Trophoblast cell (in vitro differentiated cells and primary cell): ENCODE data around the gene GOSR1.

Source experiments
- DNase-seq, 2 donors: peaks; one replicate each; pipeline ENCODE4 v3.0.0-alpha.2; 2016
- H2AFZ ChIP-seq: 2 replicates; pipeline ENCODE4 v1.6.1; 2013; ENCODE audit warnings: low read length, moderate library complexity, mild to moderate bottlenecking; ENCODE audit not compliant: insufficient read depth, poor library complexity
- H2AK5ac ChIP-seq: 2 replicates; pipeline ENCODE4 v1.6.1; 2013; ENCODE audit warnings: mild to moderate bottlenecking, low read length
- H2BK120ac ChIP-seq: 2 replicates; pipeline ENCODE4 v1.6.1; 2013; ENCODE audit warnings: low read length, mild to moderate bottlenecking, moderate library complexity; ENCODE audit not compliant: insufficient read depth, poor library complexity
- H2BK12ac ChIP-seq: 2 replicates; pipeline ENCODE4 v1.6.1; 2013; ENCODE audit warnings: mild to moderate bottlenecking, low read length, moderate library complexity
- H2BK5ac ChIP-seq: 2 replicates; pipeline ENCODE4 v1.6.1; 2013; ENCODE audit warnings: low read length, low read depth, moderate library complexity, mild to moderate bottlenecking; ENCODE audit not compliant: poor library complexity
- H3K14ac ChIP-seq: 2 replicates; pipeline ENCODE4 v1.6.1; 2013; ENCODE audit warnings: mild to moderate bottlenecking, low read length
- H3K18ac ChIP-seq: 2 replicates; pipeline ENCODE4 v1.6.1; 2013; ENCODE audit warnings: mild to moderate bottlenecking, low read length
- H3K23ac ChIP-seq: 2 replicates; pipeline ENCODE4 v1.6.1; 2013; ENCODE audit warnings: low read length
- H3K27ac ChIP-seq: 2 replicates; pipeline ENCODE4 v1.5.1; 2013; ENCODE audit warnings: low read depth, mild to moderate bottlenecking, inconsistent platforms, low read length, moderate library complexity
- H3K27me3 ChIP-seq: 2 replicates; pipeline ENCODE4 v1.6.1; 2013; ENCODE audit warnings: inconsistent platforms, mild to moderate bottlenecking, low read length, moderate library complexity; ENCODE audit not compliant: insufficient read depth
- H3K36me3 ChIP-seq, 2 experiments: 1 replicate in 1 of 2; 2 replicates in 1 of 2; pipeline ENCODE4 v1.6.1; 2013; ENCODE audit warnings: low read length in 2 of 2, mild to moderate bottlenecking in 2 of 2, moderate library complexity in 1 of 2; ENCODE audit not compliant: insufficient read depth in 2 of 2, control insufficient read depth in 1 of 2
- H3K4ac ChIP-seq: 2 replicates; pipeline ENCODE4 v1.6.1; 2013; ENCODE audit warnings: low read depth, mild to moderate bottlenecking, low read length, moderate library complexity
- H3K4me1 ChIP-seq, 2 experiments: 1 replicate in 1 of 2; 2 replicates in 1 of 2; pipeline ENCODE4 v1.6.1; 2013; ENCODE audit warnings: low read length in 2 of 2, mild to moderate bottlenecking in 2 of 2, moderate library complexity in 1 of 2; ENCODE audit not compliant: insufficient read depth in 2 of 2, control insufficient read depth in 1 of 2
- H3K4me2 ChIP-seq: 2 replicates; pipeline ENCODE4 v1.6.1; 2013; ENCODE audit warnings: inconsistent platforms, mild to moderate bottlenecking, low read length, moderate library complexity
- H3K4me3 ChIP-seq: 2 replicates; pipeline ENCODE4 v1.5.1; 2013; ENCODE audit warnings: mild to moderate bottlenecking, low read depth, low read length, inconsistent platforms
- H3K79me1 ChIP-seq: one replicate; pipeline ENCODE4 v1.6.1; 2013; ENCODE audit warnings: low read length
- H3K79me2 ChIP-seq: 2 replicates; pipeline ENCODE4 v1.6.1; 2013; ENCODE audit warnings: low read length, mild to moderate bottlenecking; ENCODE audit not compliant: control insufficient read depth, insufficient read depth, poor library complexity
- H3K9ac ChIP-seq: 2 replicates; pipeline ENCODE4 v1.6.1; 2013; ENCODE audit warnings: mild to moderate bottlenecking, low read length
- H3K9me3 ChIP-seq: 2 replicates; pipeline ENCODE4 v1.6.1; 2013; ENCODE audit warnings: low read depth, mild to moderate bottlenecking, control low read depth, inconsistent platforms, low read length; ENCODE audit not compliant: insufficient read depth
- H4K12ac ChIP-seq: 2 replicates; pipeline ENCODE4 v1.6.1; 2013; ENCODE audit warnings: low read depth, mild to moderate bottlenecking, low read length, moderate library complexity
- H4K8ac ChIP-seq: 2 replicates; pipeline ENCODE4 v1.6.1; 2013; ENCODE audit warnings: low read depth, mild to moderate bottlenecking, low read length, moderate library complexity
- H4K91ac ChIP-seq: one replicate; pipeline ENCODE4 v1.6.1; 2013; ENCODE audit warnings: low read depth, mild to moderate bottlenecking, low read length, moderate library complexity
- WGBS: extraction: QIAGEN DNeasy Blood & Tissue Kit; methylation state at CpG from one replicate; pipeline ENCODE4 v1.1.7; 2013; ENCODE audit warnings: missing lambda C conversion rate; ENCODE audit not compliant: insufficient read length, insufficient coverage; ENCODE audit errors: extremely low coverage; 5-methylcytosine and 5-hydroxymethylcytosine counted together

Gene GOSR1

DNA sequence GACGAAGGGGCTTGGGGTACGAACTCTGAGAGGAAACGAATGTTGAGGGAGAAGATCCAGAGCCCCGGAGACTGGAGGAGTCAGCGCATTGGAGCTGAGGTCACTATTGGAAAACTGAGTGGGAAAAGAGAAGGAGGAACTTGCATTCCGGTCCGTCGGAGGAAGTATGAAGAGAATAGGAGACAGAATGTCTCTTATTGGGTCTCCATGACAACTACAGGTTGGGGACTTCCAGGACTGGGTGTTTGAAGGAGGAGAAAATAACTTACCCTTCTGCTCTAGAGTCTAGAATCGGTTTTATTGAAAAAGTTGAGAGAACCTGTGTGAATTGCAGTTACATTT is 537 bp downstream of the GOSR1 start:
- H4K91ac ChIP-seq = peak overlapping the region; percentile 78
- H3K4me3 ChIP-seq = peak overlapping the region; percentile 85
- peak; percentile 14 to 52 for DNase-seq
- peak overlapping the region; percentile 60 for H3K18ac ChIP-seq
- peaks cover 11 to 12% of the 10 kb centered on the region in 2 experiments for H3K36me3 ChIP-seq
- peak overlapping the region; percentile 7 for H3K27ac ChIP-seq
- WGBS = no CpG with 5 or more reads among the region's 9 CpGs
- H3K4ac ChIP-seq = peak overlapping the region; percentile 62
- H3K79me1 ChIP-seq = peaks cover 9% of the 10 kb centered on the region
- no peaks in the 10 kb centered on the region for H3K9me3 ChIP-seq
- H3K14ac ChIP-seq = peak overlapping the region; percentile 44
- peak overlapping the region; percentile 82 for H4K8ac ChIP-seq
- no peaks in the 10 kb centered on the region for H3K4me1 ChIP-seq
- H2BK12ac ChIP-seq = no peak overlapping the region
- H3K79me2 ChIP-seq = peaks cover 6% of the 10 kb centered on the region
- H3K27me3 ChIP-seq = no peaks in the 10 kb centered on the region
- H2BK5ac ChIP-seq = peak overlapping the region; percentile 62
- no peak overlapping the region for H2AK5ac ChIP-seq
- no peak overlapping the region for H3K23ac ChIP-seq
- peak overlapping the region; percentile 56 for H2BK120ac ChIP-seq
- H4K12ac ChIP-seq = peak overlapping the region; percentile 46
- H3K9ac ChIP-seq = peak overlapping the region; percentile 96
- peak overlapping the region; percentile 80 for H2AFZ ChIP-seq
- peak overlapping the region; percentile 70 for H3K4me2 ChIP-seq

DNA sequence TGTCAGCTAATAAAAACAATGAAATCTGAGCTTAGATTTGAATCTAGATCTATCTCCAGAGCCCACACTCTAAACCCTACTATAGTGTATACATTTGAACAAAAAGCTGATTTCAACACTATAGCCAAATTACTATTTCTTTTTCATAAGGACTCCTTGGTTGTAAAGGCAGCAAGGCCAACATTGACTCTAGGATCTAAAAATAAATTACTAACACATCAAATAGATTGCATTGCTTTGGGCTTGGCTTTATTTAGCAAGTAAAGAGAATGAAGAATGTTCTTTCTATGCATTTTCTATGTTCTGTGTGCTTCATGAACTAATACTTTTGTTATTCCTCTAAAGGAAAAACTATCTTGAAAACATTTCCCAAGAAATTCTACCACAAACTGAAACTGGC is 5.3 kb downstream of the GOSR1 start:
- Histone ChIP-seq H3K4me3 (no peak overlapping the region), H2BK120ac (no peak overlapping the region), H3K4me2 (no peak overlapping the region), H3K4me1 (no peaks in the 10 kb centered on the region), H3K4ac (no peak overlapping the region), H3K79me1 (peaks cover 2% of the 10 kb centered on the region), H2AFZ (no peak overlapping the region), H3K9me3 (no peaks in the 10 kb centered on the region), H3K79me2 (peaks cover 3% of the 10 kb centered on the region), H3K27ac (no peak overlapping the region), H3K18ac (no peak overlapping the region), H4K12ac (no peak overlapping the region), H4K8ac (no peak overlapping the region), H2BK12ac (no peak overlapping the region), H3K14ac (no peak overlapping the region), H3K27me3 (no peaks in the 10 kb centered on the region), H3K36me3 (peaks cover 21 to 22% of the 10 kb centered on the region in 2 experiments), H3K9ac (no peak overlapping the region), H2BK5ac (no peak overlapping the region), H4K91ac (no peak overlapping the region), H2AK5ac (no peak overlapping the region), H3K23ac (no peak overlapping the region)
- DNase-seq = no peak

DNA sequence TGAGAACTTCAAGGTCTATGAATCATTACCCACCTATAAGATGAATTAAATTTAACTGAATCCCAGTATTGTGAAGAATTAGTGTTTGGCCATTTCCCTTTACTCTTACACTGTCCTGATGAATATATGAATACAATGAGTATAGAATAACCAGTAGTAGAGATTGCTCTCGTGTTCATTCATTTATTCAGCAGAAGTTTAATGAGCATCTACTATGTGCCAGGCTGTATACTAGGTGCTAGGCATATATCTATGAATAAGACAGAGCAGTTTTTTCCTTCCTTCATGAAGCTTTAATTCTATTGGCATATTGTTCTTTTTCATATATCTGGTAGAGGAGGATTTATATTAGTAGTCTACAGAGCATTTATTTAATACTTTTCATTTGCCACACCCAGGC is 6.0 kb downstream of the GOSR1 start:
- Histone ChIP-seq H2BK120ac (no peak overlapping the region), H3K23ac (no peak overlapping the region), H2AFZ (no peak overlapping the region), H4K12ac (no peak overlapping the region), H3K4me3 (no peak overlapping the region), H3K9me3 (no peaks in the 10 kb centered on the region), H2BK12ac (no peak overlapping the region), H3K14ac (no peak overlapping the region), H3K4ac (no peak overlapping the region), H4K8ac (no peak overlapping the region), H3K27ac (no peak overlapping the region), H3K79me1 (no peaks in the 10 kb centered on the region), H3K9ac (no peak overlapping the region), H3K79me2 (no peaks in the 10 kb centered on the region), H3K4me1 (no peaks in the 10 kb centered on the region), H4K91ac (no peak overlapping the region), H3K27me3 (no peaks in the 10 kb centered on the region), H3K36me3 (peaks cover 25 to 26% of the 10 kb centered on the region in 2 experiments), H3K4me2 (no peak overlapping the region), H3K18ac (no peak overlapping the region), H2AK5ac (no peak overlapping the region), H2BK5ac (no peak overlapping the region)
- WGBS = no CpG with 5 or more reads among the region's 1 CpG
- no peak for DNase-seq

DNA sequence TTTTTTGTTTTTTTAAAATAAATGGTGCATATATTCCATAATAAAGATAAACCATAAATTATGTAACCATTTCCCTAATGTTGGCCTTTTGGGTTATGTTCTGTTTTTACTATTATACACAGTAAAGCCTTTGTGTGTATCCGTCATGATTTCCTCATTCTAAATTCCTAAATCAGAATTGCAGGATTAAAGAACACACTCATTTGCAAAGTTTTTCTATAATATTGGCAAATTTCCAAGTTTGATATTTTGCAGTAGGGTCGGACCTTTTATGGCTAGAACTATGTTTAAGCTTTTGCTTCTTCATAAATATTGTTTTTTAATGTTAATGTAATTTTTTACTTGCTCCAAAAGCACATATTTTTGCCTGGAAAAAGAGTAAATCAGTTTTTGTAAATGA is 16.6 kb downstream of the GOSR1 start:
- no peak overlapping the region for H3K27ac ChIP-seq
- no peak overlapping the region for H3K23ac ChIP-seq
- no peak overlapping the region for H3K4me3 ChIP-seq
- no peak overlapping the region for H3K4me2 ChIP-seq
- DNase-seq = no peak
- H2BK5ac ChIP-seq = no peak overlapping the region
- no peak overlapping the region for H2BK12ac ChIP-seq
- peaks cover 18 to 29% of the 10 kb centered on the region in 2 experiments for H3K36me3 ChIP-seq
- H3K9me3 ChIP-seq = no peaks in the 10 kb centered on the region
- H3K79me2 ChIP-seq = no peaks in the 10 kb centered on the region
- no peak overlapping the region for H3K14ac ChIP-seq
- H3K4me1 ChIP-seq = no peaks in the 10 kb centered on the region
- WGBS = no CpG with 5 or more reads among the region's 2 CpGs
- no peak overlapping the region for H4K12ac ChIP-seq
- H2AFZ ChIP-seq = no peak overlapping the region
- no peaks in the 10 kb centered on the region for H3K27me3 ChIP-seq
- no peak overlapping the region for H4K91ac ChIP-seq
- no peaks in the 10 kb centered on the region for H3K79me1 ChIP-seq
- no peak overlapping the region for H2AK5ac ChIP-seq
- no peak overlapping the region for H2BK120ac ChIP-seq
- H4K8ac ChIP-seq = no peak overlapping the region
- no peak overlapping the region for H3K9ac ChIP-seq
- H3K18ac ChIP-seq = no peak overlapping the region
- no peak overlapping the region for H3K4ac ChIP-seq
